ENCODE measurements around the gene SLC25A45. TPM values are rescaled to one million over a fixed set of nuclear protein-coding genes. Genes with fewer than 3 reads are reported as not detected.

Gene SLC25A45
- total RNA-seq, 1 donor from 2014 or later, result 2.2 TPM

DNA sequence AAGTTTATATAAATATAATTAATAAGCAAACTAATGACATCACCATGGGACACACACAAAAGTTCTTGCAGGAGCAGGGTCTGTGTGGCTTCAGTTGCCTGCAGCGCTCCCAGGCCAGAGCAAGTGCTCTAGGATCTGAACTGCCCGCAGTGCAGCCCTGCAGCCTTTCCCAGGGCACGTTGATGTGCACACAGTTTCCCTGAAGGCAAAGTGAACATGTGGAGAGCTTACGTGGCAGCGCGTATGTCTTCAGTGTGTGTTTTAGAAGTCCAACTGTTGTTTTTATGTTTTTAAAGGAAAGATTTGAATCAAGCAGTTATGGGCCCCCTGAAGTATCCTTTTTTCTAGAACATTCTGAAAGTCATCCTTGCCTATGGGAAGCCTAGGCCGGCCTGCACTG, 29.1 kb downstream of the SLC25A45 start:
- peak overlapping the region; percentile 48 for H3K27ac ChIP-seq
- intact Hi-C loops (cut with DNase I), result no loop called here
- DNase-seq (ENCODE audit: extremely low spot score in 2 of 2), result no peak

DNA sequence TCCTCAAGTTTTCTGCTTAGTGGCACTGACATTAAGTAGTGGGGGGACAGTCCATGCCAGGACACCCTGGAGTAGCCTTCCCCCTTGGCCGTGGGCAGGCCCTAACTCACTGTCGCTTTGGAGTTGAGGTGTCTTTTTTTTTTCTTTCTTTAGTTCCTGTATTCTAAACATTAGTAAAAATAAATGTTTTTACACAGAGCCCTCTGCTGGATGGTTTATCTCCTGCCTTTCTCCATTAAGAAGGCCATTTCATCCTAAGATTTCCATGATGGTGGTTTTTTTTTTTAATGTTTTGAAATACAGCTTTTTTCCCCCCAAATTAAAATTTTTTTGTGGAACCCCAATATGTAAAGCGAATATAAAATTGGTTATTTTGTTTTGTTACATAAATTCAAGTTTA, 29.7 kb downstream of the SLC25A45 start:
- Histone ChIP-seq H3K27ac (no peak overlapping the region), H3K36me3 (peaks cover 0 to 50% of the 10 kb centered on the region in 2 donors), H3K4me3 (no peak overlapping the region), H3K4me1 (peaks cover 26% of the 10 kb centered on the region), H3K27me3 (no peaks in the 10 kb centered on the region), H3K9me3 (no peaks in the 10 kb centered on the region)
- no peak for DNase-seq (ENCODE audit: extremely low spot score in 2 of 2)
- TF ChIP-seq, protein P1, sequence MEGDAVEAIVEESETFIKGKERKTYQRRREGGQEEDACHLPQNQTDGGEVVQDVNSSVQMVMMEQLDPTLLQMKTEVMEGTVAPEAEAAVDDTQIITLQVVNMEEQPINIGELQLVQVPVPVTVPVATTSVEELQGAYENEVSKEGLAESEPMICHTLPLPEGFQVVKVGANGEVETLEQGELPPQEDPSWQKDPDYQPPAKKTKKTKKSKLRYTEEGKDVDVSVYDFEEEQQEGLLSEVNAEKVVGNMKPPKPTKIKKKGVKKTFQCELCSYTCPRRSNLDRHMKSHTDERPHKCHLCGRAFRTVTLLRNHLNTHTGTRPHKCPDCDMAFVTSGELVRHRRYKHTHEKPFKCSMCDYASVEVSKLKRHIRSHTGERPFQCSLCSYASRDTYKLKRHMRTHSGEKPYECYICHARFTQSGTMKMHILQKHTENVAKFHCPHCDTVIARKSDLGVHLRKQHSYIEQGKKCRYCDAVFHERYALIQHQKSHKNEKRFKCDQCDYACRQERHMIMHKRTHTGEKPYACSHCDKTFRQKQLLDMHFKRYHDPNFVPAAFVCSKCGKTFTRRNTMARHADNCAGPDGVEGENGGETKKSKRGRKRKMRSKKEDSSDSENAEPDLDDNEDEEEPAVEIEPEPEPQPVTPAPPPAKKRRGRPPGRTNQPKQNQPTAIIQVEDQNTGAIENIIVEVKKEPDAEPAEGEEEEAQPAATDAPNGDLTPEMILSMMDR (IDR thresholded peaks at IDR 0.05), result no peak
- TF ChIP-seq POLR2AphosphoS5 (IDR thresholded peaks at IDR 0.05; ENCODE audit: insufficient read depth in 1 of 2, low read depth in 1 of 2) (no peak), POLR2A (IDR thresholded peaks at IDR 0.05) (no peak)
- intact Hi-C loops (cut with DNase I), result no loop called here

More for the DNA sequence above, 29.1 kb downstream of the SLC25A45 start:
- Histone ChIP-seq H3K4me3 (peak overlapping the region in 1 of 2 donors; percentile 71), H3K9me3 (no peaks in the 10 kb centered on the region), H3K36me3 (peaks cover 0 to 44% of the 10 kb centered on the region in 2 donors), H3K27me3 (no peaks in the 10 kb centered on the region), H3K4me1 (peaks cover 26% of the 10 kb centered on the region)
- no peak for TF ChIP-seq POLR2A (IDR thresholded peaks at IDR 0.05)
- TF ChIP-seq, protein P1 (IDR thresholded peaks at IDR 0.05), result no peak
- TF ChIP-seq POLR2AphosphoS5 (IDR thresholded peaks at IDR 0.05; ENCODE audit: insufficient read depth in 1 of 2, low read depth in 1 of 2), result no peak

DNA sequence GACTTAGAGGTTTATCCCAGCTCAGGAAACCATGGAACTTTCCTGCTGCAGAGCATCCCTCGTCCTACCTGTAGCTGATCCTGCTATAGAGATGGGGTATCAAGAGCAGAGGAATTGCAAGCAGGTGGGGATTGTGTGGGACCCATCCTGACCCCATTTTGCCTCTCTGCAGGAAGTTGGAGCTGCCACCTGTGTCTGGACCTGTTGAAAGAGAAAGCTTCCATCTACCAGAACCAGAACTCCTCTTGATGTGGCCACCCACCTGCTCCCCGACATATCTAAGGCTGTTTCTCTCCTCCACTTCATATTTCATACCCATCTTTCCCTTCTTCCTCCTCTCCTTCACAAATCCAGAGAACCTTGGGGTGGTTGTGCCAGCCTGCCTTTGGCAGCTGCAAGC, 30.9 kb downstream of the SLC25A45 start:
- H3K4me3 ChIP-seq, result no peak overlapping the region
- peaks cover 0 to 63% of the 10 kb centered on the region in 2 donors for H3K36me3 ChIP-seq
- no peak for DNase-seq (ENCODE audit: extremely low spot score in 2 of 2)
- intact Hi-C loops (cut with DNase I), result no loop called here
- no peaks in the 10 kb centered on the region for H3K9me3 ChIP-seq
- H3K4me1 ChIP-seq, result peaks cover 26% of the 10 kb centered on the region
- H3K27ac ChIP-seq, result no peak overlapping the region
- TF ChIP-seq, protein P1 (IDR thresholded peaks at IDR 0.05), result no peak
- no peak for TF ChIP-seq POLR2A (IDR thresholded peaks at IDR 0.05)
- TF ChIP-seq POLR2AphosphoS5 (IDR thresholded peaks at IDR 0.05; ENCODE audit: insufficient read depth in 1 of 2, low read depth in 1 of 2), result no peak
- H3K27me3 ChIP-seq, result no peaks in the 10 kb centered on the region

DNA sequence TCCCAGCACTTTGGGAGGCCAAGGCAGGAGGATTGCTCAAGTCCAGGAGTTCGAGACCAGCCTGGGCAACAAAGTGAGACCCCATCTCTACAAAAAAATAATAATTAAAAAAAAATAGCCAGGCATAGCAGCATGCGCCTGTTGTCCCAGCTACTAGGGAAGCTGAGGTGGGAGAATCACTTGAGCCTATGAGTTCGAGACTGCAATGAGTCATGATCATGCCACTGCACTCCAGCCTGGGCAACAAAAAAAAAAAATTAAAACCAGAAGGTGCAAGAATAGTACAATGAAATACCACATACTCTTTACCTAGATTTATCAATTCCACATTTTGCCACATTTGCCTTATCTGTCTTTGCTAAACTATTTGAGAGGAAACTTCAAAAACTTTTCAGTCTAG, 40.6 kb downstream of the SLC25A45 start:
- intact Hi-C loops (cut with DNase I), result no loop called here
- Histone ChIP-seq H3K27ac (no peak overlapping the region), H3K36me3 (peaks cover 7 to 73% of the 10 kb centered on the region in 2 donors), H3K27me3 (no peaks in the 10 kb centered on the region), H3K4me3 (no peak overlapping the region), H3K4me1 (peaks cover 11% of the 10 kb centered on the region), H3K9me3 (no peaks in the 10 kb centered on the region)
- no peak for DNase-seq (ENCODE audit: extremely low spot score in 2 of 2)
- TF ChIP-seq POLR2A (IDR thresholded peaks at IDR 0.05), result no peak
- TF ChIP-seq, protein P1 (IDR thresholded peaks at IDR 0.05), result no peak
- no peak for TF ChIP-seq POLR2AphosphoS5 (IDR thresholded peaks at IDR 0.05; ENCODE audit: insufficient read depth in 1 of 2, low read depth in 1 of 2)

DNA sequence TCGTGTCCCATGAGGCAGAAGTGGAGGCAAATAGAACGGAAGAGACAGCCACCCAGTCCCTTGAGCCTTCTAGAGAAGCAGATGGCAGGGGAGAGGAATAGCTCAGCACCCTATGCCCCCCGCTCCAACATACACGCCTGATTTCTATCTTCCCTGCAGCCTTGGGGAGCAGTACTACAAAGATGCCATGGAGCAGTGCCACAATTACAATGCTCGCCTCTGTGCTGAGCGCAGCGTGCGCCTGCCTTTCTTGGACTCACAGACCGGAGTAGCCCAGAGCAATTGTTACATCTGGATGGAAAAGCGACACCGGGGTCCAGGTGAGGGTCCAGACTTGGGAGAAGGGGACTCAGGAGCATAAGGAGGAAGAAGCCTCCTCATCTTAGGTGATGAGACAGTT, 42.2 kb downstream of the SLC25A45 start:
- Histone ChIP-seq H3K4me1 (peaks cover 20% of the 10 kb centered on the region), H3K4me3 (no peak overlapping the region), H3K9me3 (no peaks in the 10 kb centered on the region), H3K27ac (no peak overlapping the region), H3K36me3 (peaks cover 7 to 57% of the 10 kb centered on the region in 2 donors), H3K27me3 (no peaks in the 10 kb centered on the region)
- no peak for DNase-seq (ENCODE audit: extremely low spot score in 2 of 2)
- no peak for TF ChIP-seq POLR2AphosphoS5 (IDR thresholded peaks at IDR 0.05; ENCODE audit: insufficient read depth in 1 of 2, low read depth in 1 of 2)
- TF ChIP-seq, protein P1 (IDR thresholded peaks at IDR 0.05), result no peak
- intact Hi-C loops (cut with DNase I), result no loop called here

Data from vagina (tissue), 2 donors.